Motor neuron (in vitro differentiated cells): ENCODE measurements around the gene IMPA2. TPM values are rescaled to one million over a fixed set of nuclear protein-coding genes. Genes with fewer than 3 reads are reported as not detected.

ENCODE experiments used
- ATAC-seq, 8 experiments: fragments of 200-7000 bp; cut with Tn5 transposase; replicated peaks in 6 of 8; 2 replicates each; pipeline ENCODE4 v1.8.0; 2021; ENCODE audit warnings: mild to moderate bottlenecking in 8 of 8, moderate library complexity in 8 of 8
- H3K27ac ChIP-seq, 2 donors: fragments of 250-450 bp; sonication (Bioruptor Pico); 2 replicates each; pipeline ENCODE4 v1.9.0; 2021; ENCODE audit warnings: antibody characterized with exemption in 2 of 2, mild to moderate bottlenecking in 2 of 2, moderate library complexity in 1 of 2
- H3K4me1 ChIP-seq, 2 donors: fragments of 250-450 bp; sonication (Bioruptor Pico); replicated peaks in 1 of 2; 2 replicates each; pipeline ENCODE4 v1.6.1; 2021; ENCODE audit warnings: antibody characterized with exemption in 2 of 2, mild to moderate bottlenecking in 2 of 2, moderate library complexity in 1 of 2
- H3K4me3 ChIP-seq, 5 donors: fragments of 250-450 bp; sonication (Bioruptor Pico); 2 replicates each; pipeline ENCODE4 v1.9.0; 2021; ENCODE audit warnings: antibody characterized with exemption in 5 of 5, mild to moderate bottlenecking in 5 of 5, moderate library complexity in 4 of 5
- WGBS, 10 experiments: fragments of 450-650 bp; shearing (Covaris generic); methylation state at CpG; one replicate each; pipeline ENCODE4 v1.0.0; 2022; 5-methylcytosine and 5-hydroxymethylcytosine counted together
- in situ Hi-C, 9 experiments: fragments of 400-800 bp; cut with MboI; loops; one replicate each; pipeline ENCODE4 v1.15.0; 2021; ENCODE audit warnings: low sequenced_read_pairs in 9 of 9, low pct_unique_long_range_greater_than_20kb in 2 of 9; ENCODE audit not compliant: unreplicated experiment in 9 of 9
- total RNA-seq, 8 experiments: library from RNA; unstranded; fragments of 300-600 nt; gene quantifications; 2 replicates each; pipeline versions ENCODE4 v1.2.3 to v1.2.4, GENCODE V29; 2022

The IMPA2 gene
- total RNA-seq, 8 experiments from 2014 or later, result 4.1 to 54.1 (median 16.8) TPM

GRCh38 chr18:11994703-11995444 lies 13.6 kb downstream of the IMPA2 start:
- Histone ChIP-seq H3K4me3 (no peak overlapping the region), H3K4me1 (peaks cover 7% of the 10 kb centered on the region in 2 donors), H3K27ac (no peak overlapping the region)
- ATAC-seq, result peak; percentile 9 to 39 (median 25)
- in situ Hi-C loops, result loop anchor here in 2 of 9 experiments (10.0 kb wide), 1 partner anchor 50 kb away; no protein-coding TSS in a partner anchor
- 29 to 100% (median 50%) methylated on average over 1 to 2 of the region's 11 CpGs; no CpG with 5 or more reads in 5 of the 10 experiments for WGBS, 10 experiments

GRCh38 chr18:11995445-11996189 lies 14.3 kb downstream of the IMPA2 start:
- Histone ChIP-seq H3K4me1 (peaks cover 5 to 7% of the 10 kb centered on the region in 2 donors), H3K4me3 (no peak overlapping the region), H3K27ac (no peak overlapping the region)
- 0 to 59% (median 23%) methylated on average over 1 to 8 of the region's 9 CpGs for WGBS, 10 experiments
- in situ Hi-C loops, result loop anchor here in 2 of 9 experiments (10.0 kb wide), 1 partner anchor 51 kb away; no protein-coding TSS in a partner anchor
- peak; percentile 50 to 83 (median 76) for ATAC-seq

GRCh38 chr18:11996190-11996754 lies 15.0 kb downstream of the IMPA2 start:
- WGBS, 10 experiments, result 20 to 100% (median 93%) methylated on average over 1 to 6 of the region's 9 CpGs; no CpG with 5 or more reads in 3 of the 10 experiments
- in situ Hi-C loops, result loop anchor here in 2 of 9 experiments (10.0 kb wide), 1 partner anchor 51 kb away; no protein-coding TSS in a partner anchor
- ATAC-seq, result no peak
- H3K4me1 ChIP-seq, result peaks cover 5 to 7% of the 10 kb centered on the region in 2 donors
- no peak overlapping the region for H3K4me3 ChIP-seq
- no peak overlapping the region for H3K27ac ChIP-seq

- peaks cover 5 to 7% of the 10 kb centered on the region in 2 donors for H3K4me1 ChIP-seq
- in situ Hi-C loops, result loop anchor here in 2 of 9 experiments (10.0 kb wide), 1 partner anchor 52 kb away; no protein-coding TSS in a partner anchor
- ATAC-seq, result no peak
- no peak overlapping the region for H3K27ac ChIP-seq
- WGBS, 10 experiments, result 40 to 100% (median 94%) methylated on average over 1 to 3 of the region's 4 CpGs; no CpG with 5 or more reads in 4 of the 10 experiments
- H3K4me3 ChIP-seq, result no peak overlapping the region
Measured at GRCh38 chr18:11996907-11997306, 15.6 kb downstream of the IMPA2 start.

- 60 to 93% (median 78%) methylated on average over 1 to 9 of the region's 9 CpGs; no CpG with 5 or more reads in 6 of the 10 experiments for WGBS, 10 experiments
- in situ Hi-C loops, result loop anchor here in 2 of 9 experiments (10.0 kb wide), 1 partner anchor 53 kb away; no protein-coding TSS in a partner anchor
- ATAC-seq, result no peak
- no peak overlapping the region for H3K4me3 ChIP-seq
- no peak overlapping the region for H3K27ac ChIP-seq
- H3K4me1 ChIP-seq, result peaks cover 5 to 7% of the 10 kb centered on the region in 2 donors
Measured at GRCh38 chr18:11997466-11997865, 16.2 kb downstream of the IMPA2 start.

- H3K4me1 ChIP-seq, result peaks cover 5 to 7% of the 10 kb centered on the region in 2 donors
- WGBS, 10 experiments, result 14 to 80% (median 46%) methylated on average over 1 to 5 of the region's 5 CpGs; no CpG with 5 or more reads in 2 of the 10 experiments
- no peak overlapping the region for H3K27ac ChIP-seq
- no peak overlapping the region for H3K4me3 ChIP-seq
- in situ Hi-C loops, result loop anchor here in 2 of 9 experiments (10.0 kb wide), 1 partner anchor 53 kb away; no protein-coding TSS in a partner anchor
- peak in 5 of 8 experiments; percentile 22 to 53 (median 33) for ATAC-seq
Measured at GRCh38 chr18:11998193-11998592, 16.9 kb downstream of the IMPA2 start.

- in situ Hi-C loops, result loop anchor here in 2 of 9 experiments (10.0 kb wide), 1 partner anchor 55 kb away; no protein-coding TSS in a partner anchor
- Histone ChIP-seq H3K27ac (no peak overlapping the region), H3K4me1 (peaks cover 5 to 15% of the 10 kb centered on the region in 2 donors), H3K4me3 (no peak overlapping the region)
- 93 to 100% methylated on average over 1 to 3 of the region's 7 CpGs; no CpG with 5 or more reads in 8 of the 10 experiments for WGBS, 10 experiments
- no peak for ATAC-seq
Measured at GRCh38 chr18:11999429-11999828, 18.1 kb downstream of the IMPA2 start.

GRCh38 chr18:12000072-12000659 lies 18.9 kb downstream of the IMPA2 start:
- Histone ChIP-seq H3K27ac (no peak overlapping the region), H3K4me3 (no peak overlapping the region), H3K4me1 (peaks cover 5 to 13% of the 10 kb centered on the region in 2 donors)
- in situ Hi-C loops, result loop anchor here in 1 of 9 experiments (25.0 kb wide), 1 partner anchor 263 kb away; no protein-coding TSS in a partner anchor
- ATAC-seq, result no peak
- WGBS, 10 experiments, result 93 to 100% (median 95%) methylated on average over 4 of the region's 5 CpGs; no CpG with 5 or more reads in 2 of the 10 experiments

- in situ Hi-C loops, result loop anchor here in 1 of 9 experiments (25.0 kb wide), 1 partner anchor 264 kb away; no protein-coding TSS in a partner anchor
- 92 to 100% (median 100%) methylated on average over 1 to 4 of the region's 5 CpGs; no CpG with 5 or more reads in 5 of the 10 experiments for WGBS, 10 experiments
- Histone ChIP-seq H3K4me3 (no peak overlapping the region), H3K4me1 (peaks cover 5 to 12% of the 10 kb centered on the region in 2 donors), H3K27ac (no peak overlapping the region)
- ATAC-seq, result no peak
Measured at GRCh38 chr18:12001421-12001820, 20.1 kb downstream of the IMPA2 start.

- in situ Hi-C loops, result loop anchor here in 1 of 9 experiments (25.0 kb wide), 1 partner anchor 267 kb away; no protein-coding TSS in a partner anchor
- H3K4me1 ChIP-seq, result peaks cover 5 to 10% of the 10 kb centered on the region in 2 donors
- 40 to 80% methylated on average over 1 of the region's 1 CpG; no CpG with 5 or more reads in 8 of the 10 experiments for WGBS, 10 experiments
- no peak overlapping the region for H3K4me3 ChIP-seq
- ATAC-seq, result peak in 2 of 8 experiments; percentile 26 to 47
- H3K27ac ChIP-seq, result no peak overlapping the region
Measured at GRCh38 chr18:12003894-12004293, 22.6 kb downstream of the IMPA2 start.

GRCh38 chr18:12005538-12006487 lies 24.5 kb downstream of the IMPA2 start:
- Histone ChIP-seq H3K27ac (no peak overlapping the region), H3K4me3 (no peak overlapping the region), H3K4me1 (peaks cover 0 to 7% of the 10 kb centered on the region in 2 donors)
- 68 to 92% (median 77%) methylated on average over 4 to 12 of the region's 15 CpGs; no CpG with 5 or more reads in 1 of the 10 experiments for WGBS, 10 experiments
- ATAC-seq, result peak in 4 of 8 experiments; percentile 26 to 89 (median 48)
- in situ Hi-C loops, result loop anchor here in 1 of 9 experiments (25.0 kb wide), 1 partner anchor 269 kb away; no protein-coding TSS in a partner anchor
